GM21825 (cell line): ENCODE results near the gene NPTX1.

ENCODE experiments used
- ATAC-seq: cut with Tn5 transposase; IDR thresholded peaks from one replicate; pipeline ENCODE4 v1.9.1; 2021; ENCODE audit warnings: mild to moderate bottlenecking, moderate library complexity; ENCODE audit not compliant: unreplicated experiment

NPTX1 gene

DNA sequence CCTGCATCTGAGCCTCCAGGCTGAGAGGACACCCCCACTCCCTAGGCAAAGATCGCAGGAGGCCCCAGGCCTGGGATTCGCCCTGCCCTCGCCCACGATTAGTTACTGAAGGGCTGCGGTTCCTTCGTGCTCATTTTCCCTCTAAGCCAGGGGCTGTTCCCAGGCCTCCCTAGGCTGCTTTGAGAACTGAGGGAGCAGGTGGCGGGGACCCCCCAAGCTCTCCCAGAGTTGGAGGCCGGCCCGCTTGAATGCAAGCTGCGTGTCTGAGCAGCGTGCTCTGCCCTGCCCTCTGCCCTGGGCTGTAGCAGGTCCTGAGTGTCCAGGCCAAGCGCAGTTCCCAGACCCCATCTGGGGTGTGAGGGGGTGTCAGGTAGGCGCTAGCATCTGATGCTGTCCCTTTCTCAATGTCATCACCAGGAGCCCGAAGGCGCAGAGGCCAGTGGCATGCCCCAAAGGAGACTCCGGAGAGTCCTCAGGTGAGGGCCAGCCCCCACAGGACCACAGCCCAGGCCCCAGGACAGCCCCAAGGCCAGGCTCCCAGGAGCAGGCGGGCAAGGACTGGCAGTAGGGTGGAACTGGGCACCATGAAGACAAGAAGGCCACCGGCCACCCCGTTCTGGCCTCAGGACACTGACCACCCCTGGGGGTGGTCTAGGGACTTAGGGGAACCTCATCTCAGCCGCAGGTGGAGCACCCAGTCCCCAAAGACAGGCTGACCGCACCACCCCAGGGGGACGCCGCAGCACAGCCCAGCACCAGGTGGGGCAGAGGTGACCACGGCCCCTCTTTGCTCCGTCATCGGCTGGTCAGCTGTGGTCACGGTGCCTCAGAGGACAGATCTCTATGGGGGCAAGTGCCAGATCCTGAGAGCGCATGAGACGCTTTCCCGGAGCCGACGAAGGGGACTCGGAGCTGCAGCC, 46.8 kb downstream of the NPTX1 start:
- ATAC-seq = no peak

- no peak for ATAC-seq
Measured at GRCh38 chr17:80428796-80429195, 47.6 kb downstream of the NPTX1 start.

GRCh38 chr17:80428363-80428762, 48.0 kb downstream of the NPTX1 start:
- no peak for ATAC-seq

DNA sequence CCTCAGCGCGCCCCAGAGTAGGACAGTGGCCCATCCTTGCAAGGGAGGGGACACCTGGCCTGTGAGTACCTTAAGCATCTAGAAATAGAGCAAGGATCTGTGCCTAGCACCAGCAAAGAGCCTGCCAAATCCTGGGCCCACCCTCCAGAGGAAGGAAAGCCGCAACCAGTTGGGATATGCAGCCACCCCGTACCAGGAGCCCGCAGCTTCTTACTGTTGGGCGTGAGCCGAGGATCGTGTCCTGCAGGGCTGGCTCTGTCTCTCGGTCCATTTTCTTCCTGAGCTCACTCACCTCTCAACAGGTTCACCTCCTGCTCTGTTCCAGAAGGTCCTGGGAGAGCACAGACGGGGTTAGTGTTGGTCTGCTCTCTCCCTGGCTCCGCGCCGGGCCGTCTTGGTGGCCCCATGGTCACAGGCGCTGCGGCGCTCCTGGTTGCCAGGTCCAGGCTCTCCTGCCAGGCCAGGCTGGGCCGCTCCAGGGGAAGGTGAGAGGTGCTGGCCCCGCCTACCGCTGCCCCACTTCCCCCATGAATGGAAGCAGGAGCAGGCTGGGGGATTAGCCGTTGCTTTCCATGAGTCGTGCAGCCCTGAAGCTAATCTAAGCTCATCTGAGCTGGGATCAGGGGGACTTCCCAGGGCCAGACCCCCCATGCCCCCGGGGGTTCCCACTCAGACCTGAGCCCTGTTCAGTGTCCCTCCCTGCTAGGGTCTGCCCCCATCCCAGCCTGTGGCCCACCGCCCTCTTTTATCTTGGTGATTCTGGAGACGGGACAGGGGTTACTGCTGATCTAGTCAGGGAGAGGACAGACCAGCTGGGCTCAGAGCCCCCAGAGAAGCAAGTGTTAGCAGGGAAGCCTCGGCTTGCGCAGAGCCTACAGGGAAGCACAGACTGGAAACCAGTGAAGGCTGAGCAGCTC, 48.8 kb downstream of the NPTX1 start:
- no peak for ATAC-seq

DNA sequence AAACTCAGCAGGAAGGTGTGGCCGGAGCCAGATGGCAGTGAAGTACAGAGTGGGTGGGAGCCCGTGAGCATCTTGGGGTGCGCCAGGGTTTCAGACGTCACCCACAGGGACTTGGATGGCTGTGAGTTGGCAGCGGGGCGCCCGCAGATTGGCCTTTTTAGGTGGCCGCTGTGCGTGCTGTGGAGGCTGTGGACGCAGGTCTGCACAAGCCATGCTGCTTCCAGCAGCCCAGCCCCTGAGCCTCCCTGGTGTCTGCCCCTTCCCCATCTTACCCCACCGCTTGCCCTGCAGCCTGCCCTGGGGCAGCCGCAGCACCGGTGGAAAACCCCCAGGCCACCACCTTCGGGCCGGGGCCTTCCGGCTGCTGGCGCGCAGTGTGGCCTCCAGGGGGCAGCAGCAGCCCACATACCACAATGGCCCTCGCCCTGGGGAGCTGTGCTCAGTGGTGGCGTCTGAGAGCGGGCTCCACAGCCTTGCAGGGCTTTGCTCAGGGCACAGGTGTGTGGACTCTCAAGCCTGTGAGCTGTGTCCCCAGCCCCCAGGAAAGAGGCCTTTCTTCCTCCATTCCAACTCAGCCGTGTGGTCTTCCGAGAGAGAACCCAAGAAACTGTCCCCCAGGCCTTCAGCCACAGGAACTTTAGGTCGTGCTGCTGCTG, 49.6 kb downstream of the NPTX1 start:
- no peak for ATAC-seq

DNA sequence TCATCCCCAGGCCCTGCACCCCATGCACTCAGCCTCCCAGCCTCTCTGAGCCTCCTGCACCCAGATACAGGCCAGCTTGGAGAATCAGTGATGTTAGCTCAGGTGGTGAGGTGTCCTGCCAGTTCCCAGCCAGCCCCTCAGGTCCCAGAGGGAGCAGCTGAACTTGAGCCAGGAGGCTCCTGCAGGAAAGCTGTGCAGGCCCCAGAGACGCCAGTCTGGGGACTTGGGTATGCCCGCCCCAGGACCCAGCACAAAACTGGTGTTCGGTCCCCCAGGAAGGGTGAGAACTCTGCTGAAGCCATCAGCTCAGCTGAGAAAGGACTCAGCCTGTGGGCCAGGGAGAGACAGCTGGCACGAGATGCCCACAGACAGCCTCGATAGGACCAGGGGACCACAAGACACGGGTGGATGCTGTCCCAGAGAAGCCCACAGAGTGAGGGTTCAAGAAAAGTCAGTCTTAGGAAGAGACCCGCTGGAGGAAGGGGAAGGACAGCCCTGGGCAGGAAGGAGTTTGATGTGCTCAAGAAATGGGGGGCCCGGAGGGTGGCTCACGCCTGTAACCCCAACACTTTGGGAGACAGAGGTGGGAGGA, 50.5 kb downstream of the NPTX1 start:
- ATAC-seq = no peak

GRCh38 chr17:80424878-80425765, 51.3 kb downstream of the NPTX1 start:
- no peak for ATAC-seq

- no peak for ATAC-seq
Measured at GRCh38 chr17:80424261-80424660, 52.1 kb downstream of the NPTX1 start.

GRCh38 chr17:80423536-80424225, 52.7 kb downstream of the NPTX1 start:
- ATAC-seq = no peak

- ATAC-seq = no peak
Measured at GRCh38 chr17:80422981-80423380, 53.4 kb downstream of the NPTX1 start.

GRCh38 chr17:80422276-80422675, 54.1 kb downstream of the NPTX1 start:
- ATAC-seq = no peak

GRCh38 chr17:80421381-80422090, 54.9 kb downstream of the NPTX1 start:
- ATAC-seq = no peak

GRCh38 chr17:80419255-80419654, 57.2 kb downstream of the NPTX1 start:
- no peak for ATAC-seq

DNA sequence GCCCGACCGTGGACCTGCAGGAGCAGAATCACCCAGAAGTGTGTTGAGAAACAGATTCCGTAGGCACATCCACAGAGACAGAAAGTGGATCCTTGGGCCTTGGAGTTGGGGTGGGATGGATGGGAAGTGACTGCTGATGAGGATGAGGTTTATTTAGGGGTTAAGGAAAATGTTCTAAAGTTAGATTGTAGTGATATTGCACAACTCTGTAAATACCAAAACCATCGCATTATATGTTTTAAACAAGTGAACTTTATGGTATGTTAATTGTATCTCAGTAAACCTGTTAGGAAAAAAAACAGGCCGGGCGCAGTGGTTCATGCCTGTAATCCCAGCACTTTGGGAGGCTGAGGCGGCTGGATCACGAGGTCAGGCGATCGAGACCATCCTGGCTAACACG, 57.8 kb downstream of the NPTX1 start:
- no peak for ATAC-seq
